CD4-positive, alpha-beta T cell (primary cell): Measurements from ENCODE around the gene SLAMF7. TPM values are rescaled to one million over a fixed set of nuclear protein-coding genes. Genes with fewer than 3 reads are reported as not detected.

Experiments
- ATAC-seq: fragments of 200-7000 bp; cut with Tn5 transposase; one replicate; pipeline ENCODE4 v1.10.0; 2022; ENCODE audit warnings: mild to moderate bottlenecking; ENCODE audit not compliant: poor library complexity
- CTCF ChIA-PET: fragments of 350-600 bp; sonication (Branson Sonifier 250); formaldehyde crosslinking; loops from one replicate; lab custom pipeline; 2021; ENCODE audit warnings: antibody characterized with exemption, inconsistent platforms; lab: Charles Lee
- POLR2A ChIA-PET: fragments of 350-600 bp; sonication (Branson Sonifier 250); formaldehyde crosslinking; loops from one replicate; lab custom pipeline; 2021; ENCODE audit warnings: antibody characterized with exemption, inconsistent platforms; lab: Charles Lee
- DNase-seq, 14 experiments: peaks; one replicate each; pipeline ENCODE4 v3.0.0-alpha.2; 2013 to 2020; ENCODE audit warnings: mixed read lengths in 2 of 14
- H3K27ac ChIP-seq, 2 donors: one replicate each; pipeline versions ENCODE4 v1.5.1 to v1.7.0; 2013; ENCODE audit warnings: low read length in 2 of 2, low read depth in 1 of 2, mild to moderate bottlenecking in 1 of 2
- H3K27me3 ChIP-seq, 2 experiments: 1 replicate in 1 of 2; 2 replicates in 1 of 2; pipeline versions ENCODE4 v1.6.1 to v1.7.0; 2013; ENCODE audit warnings: low read length in 2 of 2, control low read depth in 1 of 2, mild to moderate bottlenecking in 1 of 2, moderate library complexity in 1 of 2; ENCODE audit not compliant: insufficient read depth in 2 of 2, control insufficient read depth in 1 of 2
- H3K36me3 ChIP-seq: one replicate; pipeline ENCODE4 v1.6.1; 2013; ENCODE audit warnings: low read length, control low read depth; ENCODE audit not compliant: insufficient read depth
- H3K4me1 ChIP-seq: one replicate; pipeline ENCODE4 v1.6.1; 2013; ENCODE audit warnings: low read length, control low read depth; ENCODE audit not compliant: insufficient read depth
- H3K4me3 ChIP-seq: one replicate; pipeline ENCODE4 v1.5.1; 2013; ENCODE audit warnings: mild to moderate bottlenecking, low read length, moderate library complexity
- H3K9me3 ChIP-seq, 2 experiments: 1 replicate in 1 of 2; 2 replicates in 1 of 2; pipeline versions ENCODE4 v1.6.1 to v1.7.0; 2013; ENCODE audit warnings: low read length in 2 of 2, mild to moderate bottlenecking in 2 of 2, control low read depth in 1 of 2, moderate library complexity in 1 of 2; ENCODE audit not compliant: control insufficient read depth in 1 of 2, insufficient read depth in 1 of 2
- H3K27ac Mint-ChIP-seq: one replicate; pipeline ENCODE4 v1.8.0; 2020; ENCODE audit warnings: mixed read lengths
- H3K27me3 Mint-ChIP-seq: one replicate; pipeline ENCODE4 v1.8.0; 2021; ENCODE audit warnings: mixed read lengths
- H3K36me3 Mint-ChIP-seq: one replicate; pipeline ENCODE4 v1.8.0; 2021; ENCODE audit warnings: low read depth, mixed read lengths
- H3K4me1 Mint-ChIP-seq: one replicate; pipeline ENCODE4 v1.8.0; 2021; ENCODE audit warnings: low read depth, mixed read lengths
- H3K4me3 Mint-ChIP-seq: one replicate; pipeline ENCODE4 v1.8.0; 2020; ENCODE audit warnings: mild to moderate bottlenecking, mixed read lengths
- H3K9me3 Mint-ChIP-seq: one replicate; pipeline ENCODE4 v1.8.0; 2020; ENCODE audit warnings: mixed read lengths
- intact Hi-C, 2 experiments: fragments of 100-400 bp; cut with DNase I in 1 of 2; cut with micrococcal nuclease in 1 of 2; formaldehyde crosslinking; loops; one replicate each; pipeline versions ENCODE4 v1.15.1 to v1.9.0; 2023 to 2025; cut with DNase I, micrococcal nuclease
- total RNA-seq, 174 experiments: library from RNA in 2 of 174; stranded (reverse) in 2 of 174; gene quantifications; one replicate each; pipeline ENCODE4 v1.2.3 and lab custom pipeline; 2021 to 2026
- TF ChIP-seq, protein P1 (sequence below): fragments of 200-600 bp; IDR thresholded peaks from one replicate; pipeline ENCODE4 v1.8.0; 2022; ENCODE audit warnings: antibody characterized with exemption, mild to moderate bottlenecking

SLAMF7 gene
- total RNA-seq, 2 experiments from 2014 or later, result 0.69 to 0.78 TPM

DNA sequence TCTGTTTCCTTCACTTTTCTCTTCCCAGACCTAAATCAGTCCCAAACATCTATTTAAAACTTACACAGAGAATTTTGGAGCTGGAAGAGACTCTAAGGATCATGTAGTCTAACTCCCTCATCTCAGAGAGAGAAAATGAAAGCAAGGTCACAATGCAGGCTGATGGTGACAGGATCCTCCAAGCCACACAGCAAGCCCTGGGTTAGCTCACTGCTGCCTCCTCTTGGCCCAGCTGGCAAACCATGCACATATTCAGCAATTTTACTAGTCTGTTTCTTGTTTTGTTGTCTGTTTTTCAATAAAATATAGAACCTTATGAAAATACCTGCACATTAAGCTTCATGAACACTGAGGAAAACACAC is 29.2 kb downstream of the SLAMF7 start:
- peak; percentile 77 to 93 (median 82) for DNase-seq
- TF ChIP-seq, protein P1, sequence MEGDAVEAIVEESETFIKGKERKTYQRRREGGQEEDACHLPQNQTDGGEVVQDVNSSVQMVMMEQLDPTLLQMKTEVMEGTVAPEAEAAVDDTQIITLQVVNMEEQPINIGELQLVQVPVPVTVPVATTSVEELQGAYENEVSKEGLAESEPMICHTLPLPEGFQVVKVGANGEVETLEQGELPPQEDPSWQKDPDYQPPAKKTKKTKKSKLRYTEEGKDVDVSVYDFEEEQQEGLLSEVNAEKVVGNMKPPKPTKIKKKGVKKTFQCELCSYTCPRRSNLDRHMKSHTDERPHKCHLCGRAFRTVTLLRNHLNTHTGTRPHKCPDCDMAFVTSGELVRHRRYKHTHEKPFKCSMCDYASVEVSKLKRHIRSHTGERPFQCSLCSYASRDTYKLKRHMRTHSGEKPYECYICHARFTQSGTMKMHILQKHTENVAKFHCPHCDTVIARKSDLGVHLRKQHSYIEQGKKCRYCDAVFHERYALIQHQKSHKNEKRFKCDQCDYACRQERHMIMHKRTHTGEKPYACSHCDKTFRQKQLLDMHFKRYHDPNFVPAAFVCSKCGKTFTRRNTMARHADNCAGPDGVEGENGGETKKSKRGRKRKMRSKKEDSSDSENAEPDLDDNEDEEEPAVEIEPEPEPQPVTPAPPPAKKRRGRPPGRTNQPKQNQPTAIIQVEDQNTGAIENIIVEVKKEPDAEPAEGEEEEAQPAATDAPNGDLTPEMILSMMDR, result peak; percentile 78
- Histone ChIP-seq H3K4me1 (peaks cover 23% of the 10 kb centered on the region), H3K27ac (peak overlapping the region; percentile 56 to 57), H3K9me3 (no peaks in the 10 kb centered on the region), H3K4me3 (peak overlapping the region; percentile 34), H3K36me3 (no peaks in the 10 kb centered on the region), H3K27me3 (no peaks in the 10 kb centered on the region)
- peak; percentile 95 for ATAC-seq
- intact Hi-C loops, result loop anchor here (1.0 to 5.0 kb wide), 6 partner anchors 41 to 341 kb away; no protein-coding TSS in a partner anchor
- Mint-ChIP-seq H3K27me3 (no peaks in the 10 kb centered on the region), H3K36me3 (no peaks in the 10 kb centered on the region), H3K4me3 (peak overlapping the region; percentile 72), H3K27ac (peak overlapping the region; percentile 93), H3K9me3 (no peaks in the 10 kb centered on the region), H3K4me1 (peaks cover 21% of the 10 kb centered on the region)
- ChIA-PET CTCF (interaction anchor here (0.7 to 3.8 kb wide), 30 partner anchors 9 to 302 kb away, joined by 3 to 56 read pairs (median 4); partner anchors contain the start of genes CD48, ITLN2 and SLAMF7), POLR2A (interaction anchor here (0.6 to 2.9 kb wide), 17 partner anchors 9 to 415 kb away, joined by 3 to 21 read pairs (median 6); partner anchors contain the start of genes CD48 and LY9)

DNA sequence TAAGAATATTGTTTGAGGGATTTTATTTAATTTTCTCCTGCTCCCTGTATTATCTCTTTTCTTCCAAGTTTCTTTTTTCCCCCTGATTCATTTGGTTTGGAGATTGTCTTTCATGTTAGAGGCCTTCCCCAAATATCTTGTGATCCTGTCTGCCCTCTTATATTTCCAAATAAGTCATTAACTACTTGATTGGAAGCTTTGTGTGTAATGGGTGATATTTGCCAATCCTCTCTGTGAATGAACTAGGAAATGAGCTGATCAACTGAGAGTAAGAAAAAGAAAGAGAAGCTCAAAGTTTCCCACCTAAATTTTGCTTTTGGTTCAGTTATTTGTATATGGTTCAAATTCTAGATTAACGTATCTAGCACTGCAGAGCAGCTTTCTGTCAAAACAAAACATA is 33.3 kb downstream of the SLAMF7 start:
- POLR2A ChIA-PET, result no interaction called here
- H3K4me3 ChIP-seq, result no peak overlapping the region
- no peaks in the 10 kb centered on the region for H3K36me3 Mint-ChIP-seq
- peaks cover 19% of the 10 kb centered on the region for H3K4me1 Mint-ChIP-seq
- CTCF ChIA-PET, result interaction anchor here (1.1 to 1.2 kb wide), 2 partner anchors 9 to 97 kb away, joined by 3 to 4 read pairs; no protein-coding TSS in a partner anchor
- no peaks in the 10 kb centered on the region for H3K9me3 Mint-ChIP-seq
- no peaks in the 10 kb centered on the region for H3K36me3 ChIP-seq
- H3K9me3 ChIP-seq, result no peaks in the 10 kb centered on the region
- TF ChIP-seq, protein P1, result no peak
- DNase-seq (no peak), ATAC-seq (no peak)
- intact Hi-C loops, result loop anchor here in 1 of 2 experiments (5.0 kb wide), 1 partner anchor 160 kb away; no protein-coding TSS in a partner anchor
- H3K27me3 ChIP-seq, result no peaks in the 10 kb centered on the region
- H3K27ac ChIP-seq, result no peak overlapping the region
- H3K4me3 Mint-ChIP-seq, result no peak overlapping the region
- H3K4me1 ChIP-seq, result peaks cover 23% of the 10 kb centered on the region
- H3K27me3 Mint-ChIP-seq, result no peaks in the 10 kb centered on the region
- no peak overlapping the region for H3K27ac Mint-ChIP-seq

DNA sequence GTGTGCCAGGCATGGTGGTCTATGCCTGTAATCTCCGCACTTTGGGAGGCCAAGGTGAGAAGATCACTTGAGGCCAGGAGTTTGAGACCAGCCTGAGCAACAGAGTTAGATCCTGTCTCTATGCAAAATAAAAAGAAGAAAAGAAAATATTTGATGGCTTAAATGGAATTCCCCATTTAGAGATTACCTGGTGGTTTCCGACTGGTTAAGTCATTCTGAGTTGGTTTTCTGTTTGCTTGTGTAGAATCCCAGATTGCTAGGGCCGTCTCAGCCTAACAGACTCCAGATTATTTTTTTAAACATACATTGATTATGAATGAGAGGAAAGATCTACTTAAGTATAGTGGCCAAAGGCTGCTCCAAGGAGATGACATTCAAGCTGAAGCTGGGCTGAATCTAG is 34.0 kb downstream of the SLAMF7 start:
- TF ChIP-seq, protein P1, result no peak
- Mint-ChIP-seq H3K4me1 (peaks cover 15% of the 10 kb centered on the region), H3K27ac (no peak overlapping the region), H3K9me3 (no peaks in the 10 kb centered on the region), H3K4me3 (no peak overlapping the region), H3K27me3 (no peaks in the 10 kb centered on the region), H3K36me3 (no peaks in the 10 kb centered on the region)
- Histone ChIP-seq H3K27ac (no peak overlapping the region), H3K36me3 (no peaks in the 10 kb centered on the region), H3K27me3 (no peaks in the 10 kb centered on the region), H3K4me1 (peaks cover 21% of the 10 kb centered on the region), H3K4me3 (no peak overlapping the region), H3K9me3 (no peaks in the 10 kb centered on the region)
- ChIA-PET CTCF (interaction anchor here (1.3 kb wide), 1 partner anchor 181 kb away, joined by 4 read pairs; no protein-coding TSS in a partner anchor), POLR2A (no interaction called here)
- intact Hi-C loops, result loop anchor here in 1 of 2 experiments (5.0 kb wide), 1 partner anchor 161 kb away; no protein-coding TSS in a partner anchor
- no peak for DNase-seq
- ATAC-seq, result no peak
